ENCODE measurements around the gene ENPP4. TPM values are rescaled to one million over a fixed set of nuclear protein-coding genes. Genes with fewer than 3 reads are reported as not detected.

The ENPP4 gene
- polyA plus RNA-seq, 1 of the 3 experiments (the other 2 are of a cell fraction): 0.05 TPM

DNA sequence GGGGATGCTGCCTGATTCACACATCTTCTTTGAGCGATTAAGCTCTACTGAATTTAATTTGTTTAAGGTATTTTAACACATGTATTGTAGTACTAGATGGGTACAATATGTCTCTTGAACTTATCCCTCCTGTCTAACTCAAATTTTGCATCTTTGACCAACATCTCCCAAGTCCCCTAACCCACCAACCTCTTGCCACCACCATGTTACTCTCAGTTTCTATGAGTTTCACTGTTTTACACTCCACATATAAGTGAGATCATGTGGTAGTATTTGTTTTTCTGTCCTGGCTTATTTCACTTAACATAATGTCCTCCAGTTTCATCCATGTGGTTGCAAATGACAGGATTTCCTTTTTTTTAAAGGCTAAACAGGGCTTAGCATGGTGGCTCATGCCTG, 38.7 kb upstream of the ENPP4 start (continued):
- TF ChIP-seq, protein P1, sequence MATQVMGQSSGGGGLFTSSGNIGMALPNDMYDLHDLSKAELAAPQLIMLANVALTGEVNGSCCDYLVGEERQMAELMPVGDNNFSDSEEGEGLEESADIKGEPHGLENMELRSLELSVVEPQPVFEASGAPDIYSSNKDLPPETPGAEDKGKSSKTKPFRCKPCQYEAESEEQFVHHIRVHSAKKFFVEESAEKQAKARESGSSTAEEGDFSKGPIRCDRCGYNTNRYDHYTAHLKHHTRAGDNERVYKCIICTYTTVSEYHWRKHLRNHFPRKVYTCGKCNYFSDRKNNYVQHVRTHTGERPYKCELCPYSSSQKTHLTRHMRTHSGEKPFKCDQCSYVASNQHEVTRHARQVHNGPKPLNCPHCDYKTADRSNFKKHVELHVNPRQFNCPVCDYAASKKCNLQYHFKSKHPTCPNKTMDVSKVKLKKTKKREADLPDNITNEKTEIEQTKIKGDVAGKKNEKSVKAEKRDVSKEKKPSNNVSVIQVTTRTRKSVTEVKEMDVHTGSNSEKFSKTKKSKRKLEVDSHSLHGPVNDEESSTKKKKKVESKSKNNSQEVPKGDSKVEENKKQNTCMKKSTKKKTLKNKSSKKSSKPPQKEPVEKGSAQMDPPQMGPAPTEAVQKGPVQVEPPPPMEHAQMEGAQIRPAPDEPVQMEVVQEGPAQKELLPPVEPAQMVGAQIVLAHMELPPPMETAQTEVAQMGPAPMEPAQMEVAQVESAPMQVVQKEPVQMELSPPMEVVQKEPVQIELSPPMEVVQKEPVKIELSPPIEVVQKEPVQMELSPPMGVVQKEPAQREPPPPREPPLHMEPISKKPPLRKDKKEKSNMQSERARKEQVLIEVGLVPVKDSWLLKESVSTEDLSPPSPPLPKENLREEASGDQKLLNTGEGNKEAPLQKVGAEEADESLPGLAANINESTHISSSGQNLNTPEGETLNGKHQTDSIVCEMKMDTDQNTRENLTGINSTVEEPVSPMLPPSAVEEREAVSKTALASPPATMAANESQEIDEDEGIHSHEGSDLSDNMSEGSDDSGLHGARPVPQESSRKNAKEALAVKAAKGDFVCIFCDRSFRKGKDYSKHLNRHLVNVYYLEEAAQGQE (IDR thresholded peaks at IDR 0.05; ENCODE audit: low read depth, low read length): no peak
- no peak for TF ChIP-seq FOSL2 (IDR thresholded peaks at IDR 0.05; ENCODE audit: borderline replicate concordance, low read depth)
- TF ChIP-seq GATA2 (CRISPR knock-in tag; IDR thresholded peaks at IDR 0.05): no peak
- no peak for TF ChIP-seq RXRA (IDR thresholded peaks at IDR 0.05; ENCODE audit: borderline replicate concordance, low read depth)
- TF ChIP-seq EP300 (IDR thresholded peaks at IDR 0.05; ENCODE audit: borderline replicate concordance in 1 of 2, low read depth in 1 of 2, low read length in 1 of 2): no peak
- TF ChIP-seq POLR2AphosphoS5 (IDR thresholded peaks at IDR 0.05; ENCODE audit: low read depth, low read length): no peak
- no peak for TF ChIP-seq SMC3 (IDR thresholded peaks at IDR 0.05; ENCODE audit: low read depth, low read length)
- no peak for TF ChIP-seq RAD21 (IDR thresholded peaks at IDR 0.05; ENCODE audit: low read length)

DNA sequence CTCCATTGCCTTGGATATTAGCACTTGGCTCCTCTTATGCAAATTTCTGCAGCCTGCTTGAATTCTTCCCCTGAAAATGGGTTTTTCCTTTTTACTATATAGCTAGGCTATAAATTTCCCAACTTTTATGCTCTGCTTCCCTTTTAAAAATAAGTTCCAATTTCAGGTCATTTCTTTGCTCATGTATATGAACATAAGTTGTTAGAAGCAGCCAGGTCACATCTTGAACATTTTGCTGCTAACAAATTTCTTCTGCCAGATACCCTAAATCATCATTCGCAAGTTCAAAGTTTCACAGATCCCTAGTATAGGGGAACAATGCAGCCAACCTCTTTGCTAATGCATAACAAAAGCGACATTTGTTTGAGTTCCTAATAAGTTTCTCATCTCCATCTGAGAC, 34.5 kb upstream of the ENPP4 start:
- 0% methylated on average over 2 of the region's 2 CpGs for WGBS (ENCODE audit: low lambda C conversion rate)
- H3K4me3 ChIP-seq (ENCODE audit: low read depth in 2 of 2, low read length in 1 of 2): no peak overlapping the region
- CTCF ChIA-PET: no interaction called here

More for the DNA sequence above, 34.5 kb upstream of the ENPP4 start:
- POLR2A ChIA-PET: no interaction called here
- no peaks in the 10 kb centered on the region for H3K36me3 ChIP-seq (replicated peaks in 1 of 2; ENCODE audit: control insufficient read depth in 1 of 2, insufficient read depth in 2 of 2, low read length in 1 of 2)
- no peak overlapping the region for H3K9ac ChIP-seq
- H3K27ac ChIP-seq (ENCODE audit: low read depth in 2 of 2, low read length in 1 of 2): no peak overlapping the region
- H3K79me2 ChIP-seq (ENCODE audit: insufficient read depth): no peaks in the 10 kb centered on the region
- H3K9me2 ChIP-seq: no peaks in the 10 kb centered on the region
- no peaks in the 10 kb centered on the region for H3F3A ChIP-seq (replicated peaks; ENCODE audit: insufficient read depth)
- no peaks in the 10 kb centered on the region for H3K27me3 ChIP-seq (ENCODE audit: insufficient read depth)
- H2AFZ ChIP-seq (ENCODE audit: low read depth): no peak overlapping the region
- H3K9me3 ChIP-seq: no peaks in the 10 kb centered on the region
- TF ChIP-seq RCOR1 (IDR thresholded peaks at IDR 0.05; ENCODE audit: low read length) (no peak), FOXM1 (IDR thresholded peaks at IDR 0.05; ENCODE audit: low read depth) (no peak), SIN3A (IDR thresholded peaks at IDR 0.05; ENCODE audit: borderline replicate concordance, low read depth, low read length) (no peak), CHD2 (IDR thresholded peaks at IDR 0.05; ENCODE audit: low read length, partially characterized antibody) (no peak), ELF1 (IDR thresholded peaks at IDR 0.05) (no peak), FOXJ3 (CRISPR knock-in tag; IDR thresholded peaks at IDR 0.05) (no peak), TEAD4 (IDR thresholded peaks at IDR 0.05; ENCODE audit: borderline replicate concordance, insufficient read depth) (no peak), RAD21 (IDR thresholded peaks at IDR 0.05; ENCODE audit: low read length) (no peak)
- TF ChIP-seq, protein P2, sequence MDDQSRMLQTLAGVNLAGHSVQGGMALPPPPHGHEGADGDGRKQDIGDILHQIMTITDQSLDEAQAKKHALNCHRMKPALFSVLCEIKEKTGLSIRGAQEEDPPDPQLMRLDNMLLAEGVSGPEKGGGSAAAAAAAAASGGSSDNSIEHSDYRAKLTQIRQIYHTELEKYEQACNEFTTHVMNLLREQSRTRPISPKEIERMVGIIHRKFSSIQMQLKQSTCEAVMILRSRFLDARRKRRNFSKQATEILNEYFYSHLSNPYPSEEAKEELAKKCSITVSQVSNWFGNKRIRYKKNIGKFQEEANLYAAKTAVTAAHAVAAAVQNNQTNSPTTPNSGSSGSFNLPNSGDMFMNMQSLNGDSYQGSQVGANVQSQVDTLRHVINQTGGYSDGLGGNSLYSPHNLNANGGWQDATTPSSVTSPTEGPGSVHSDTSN (IDR thresholded peaks at IDR 0.05): no peak
- TF ChIP-seq, protein P3, sequence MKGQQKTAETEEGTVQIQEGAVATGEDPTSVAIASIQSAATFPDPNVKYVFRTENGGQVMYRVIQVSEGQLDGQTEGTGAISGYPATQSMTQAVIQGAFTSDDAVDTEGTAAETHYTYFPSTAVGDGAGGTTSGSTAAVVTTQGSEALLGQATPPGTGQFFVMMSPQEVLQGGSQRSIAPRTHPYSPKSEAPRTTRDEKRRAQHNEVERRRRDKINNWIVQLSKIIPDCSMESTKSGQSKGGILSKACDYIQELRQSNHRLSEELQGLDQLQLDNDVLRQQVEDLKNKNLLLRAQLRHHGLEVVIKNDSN (IDR thresholded peaks at IDR 0.05; ENCODE audit: borderline replicate concordance, low read depth): no peak
- TF ChIP-seq, protein P4, sequence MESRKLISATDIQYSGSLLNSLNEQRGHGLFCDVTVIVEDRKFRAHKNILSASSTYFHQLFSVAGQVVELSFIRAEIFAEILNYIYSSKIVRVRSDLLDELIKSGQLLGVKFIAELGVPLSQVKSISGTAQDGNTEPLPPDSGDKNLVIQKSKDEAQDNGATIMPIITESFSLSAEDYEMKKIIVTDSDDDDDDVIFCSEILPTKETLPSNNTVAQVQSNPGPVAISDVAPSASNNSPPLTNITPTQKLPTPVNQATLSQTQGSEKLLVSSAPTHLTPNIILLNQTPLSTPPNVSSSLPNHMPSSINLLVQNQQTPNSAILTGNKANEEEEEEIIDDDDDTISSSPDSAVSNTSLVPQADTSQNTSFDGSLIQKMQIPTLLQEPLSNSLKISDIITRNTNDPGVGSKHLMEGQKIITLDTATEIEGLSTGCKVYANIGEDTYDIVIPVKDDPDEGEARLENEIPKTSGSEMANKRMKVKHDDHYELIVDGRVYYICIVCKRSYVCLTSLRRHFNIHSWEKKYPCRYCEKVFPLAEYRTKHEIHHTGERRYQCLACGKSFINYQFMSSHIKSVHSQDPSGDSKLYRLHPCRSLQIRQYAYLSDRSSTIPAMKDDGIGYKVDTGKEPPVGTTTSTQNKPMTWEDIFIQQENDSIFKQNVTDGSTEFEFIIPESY (IDR thresholded peaks at IDR 0.05; ENCODE audit: borderline replicate concordance, low read depth): no peak
- no peak for DNase-seq
- H3K4me2 ChIP-seq: no peak overlapping the region
- no peaks in the 10 kb centered on the region for H3K4me1 ChIP-seq (ENCODE audit: control insufficient read depth in 1 of 2, insufficient read depth in 2 of 2, low read depth in 1 of 2, low read length in 1 of 2)
- no peaks in the 10 kb centered on the region for H4K20me1 ChIP-seq (ENCODE audit: insufficient read depth)
